ENCODE measurements around the gene SPRR3. TPM values are rescaled to one million over a fixed set of nuclear protein-coding genes. Genes with fewer than 3 reads are reported as not detected.

Gene SPRR3
- polyA plus RNA-seq, 1 donor = not detected

- DNase-seq (ENCODE audit: low read depth) = no peak
Measured at GRCh38 chr1:153049211-153049610, 47.7 kb downstream of the SPRR3 start.

Other genes with a start within 250 kb of the SPRR3 start
- gene KPRP, start 243.7 kb upstream of the SPRR3 start, polyA plus RNA-seq (ENCODE audit: insufficient read length) = not detected
- gene LCE1F, start 226.6 kb upstream of the SPRR3 start, polyA plus RNA-seq (ENCODE audit: insufficient read length) = not detected
- gene LCE1E, start 215.5 kb upstream of the SPRR3 start, polyA plus RNA-seq (ENCODE audit: insufficient read length) = not detected
- not detected for gene LCE1D, start 205.0 kb upstream of the SPRR3 start, polyA plus RNA-seq (ENCODE audit: insufficient read length)
- not detected for gene LCE1C, start 195.1 kb upstream of the SPRR3 start, polyA plus RNA-seq (ENCODE audit: insufficient read length)
- not detected for gene LCE1B, start 189.8 kb upstream of the SPRR3 start, polyA plus RNA-seq (ENCODE audit: insufficient read length)
- not detected for gene LCE1A, start 174.3 kb upstream of the SPRR3 start, polyA plus RNA-seq (ENCODE audit: insufficient read length)
- not detected for gene LCE6A, start 158.9 kb upstream of the SPRR3 start, polyA plus RNA-seq (ENCODE audit: insufficient read length)
- not detected for gene LCE7A, start 141.8 kb upstream of the SPRR3 start, polyA plus RNA-seq (ENCODE audit: insufficient read length)
- not detected for gene SMCP, start 123.4 kb upstream of the SPRR3 start, polyA plus RNA-seq (ENCODE audit: insufficient read length)
- gene IVL, start 93.2 kb upstream of the SPRR3 start, polyA plus RNA-seq (ENCODE audit: insufficient read length) = not detected
- not detected for gene SPRR5, start 54.5 kb upstream of the SPRR3 start, polyA plus RNA-seq (ENCODE audit: insufficient read length)
- gene SPRR4, start 31.1 kb upstream of the SPRR3 start, polyA plus RNA-seq (ENCODE audit: insufficient read length) = not detected
- gene SPRR1A, start 17.7 kb upstream of the SPRR3 start, polyA plus RNA-seq (ENCODE audit: insufficient read length) = not detected
- not detected for gene SPRR1B, start 29.5 kb downstream of the SPRR3 start, polyA plus RNA-seq (ENCODE audit: insufficient read length)
- gene SPRR2D, start 39.4 kb downstream of the SPRR3 start, polyA plus RNA-seq (ENCODE audit: insufficient read length) = not detected
- gene SPRR2A, start 55.8 kb downstream of the SPRR3 start, polyA plus RNA-seq (ENCODE audit: insufficient read length) = not detected
- gene SPRR2B, start 69.9 kb downstream of the SPRR3 start, polyA plus RNA-seq (ENCODE audit: insufficient read length) = not detected
- gene SPRR2E, start 92.8 kb downstream of the SPRR3 start, polyA plus RNA-seq (ENCODE audit: insufficient read length) = not detected
- gene SPRR2F, start 111.8 kb downstream of the SPRR3 start, polyA plus RNA-seq (ENCODE audit: insufficient read length) = not detected
- gene SPRR2G, start 149.1 kb downstream of the SPRR3 start, polyA plus RNA-seq (ENCODE audit: insufficient read length) = not detected
- not detected for gene LELP1, start 201.7 kb downstream of the SPRR3 start, polyA plus RNA-seq (ENCODE audit: insufficient read length)
- gene PRR9, start 215.8 kb downstream of the SPRR3 start, polyA plus RNA-seq (ENCODE audit: insufficient read length) = not detected